Measurements from ENCODE around the gene FHOD1.

Gene FHOD1

DNA sequence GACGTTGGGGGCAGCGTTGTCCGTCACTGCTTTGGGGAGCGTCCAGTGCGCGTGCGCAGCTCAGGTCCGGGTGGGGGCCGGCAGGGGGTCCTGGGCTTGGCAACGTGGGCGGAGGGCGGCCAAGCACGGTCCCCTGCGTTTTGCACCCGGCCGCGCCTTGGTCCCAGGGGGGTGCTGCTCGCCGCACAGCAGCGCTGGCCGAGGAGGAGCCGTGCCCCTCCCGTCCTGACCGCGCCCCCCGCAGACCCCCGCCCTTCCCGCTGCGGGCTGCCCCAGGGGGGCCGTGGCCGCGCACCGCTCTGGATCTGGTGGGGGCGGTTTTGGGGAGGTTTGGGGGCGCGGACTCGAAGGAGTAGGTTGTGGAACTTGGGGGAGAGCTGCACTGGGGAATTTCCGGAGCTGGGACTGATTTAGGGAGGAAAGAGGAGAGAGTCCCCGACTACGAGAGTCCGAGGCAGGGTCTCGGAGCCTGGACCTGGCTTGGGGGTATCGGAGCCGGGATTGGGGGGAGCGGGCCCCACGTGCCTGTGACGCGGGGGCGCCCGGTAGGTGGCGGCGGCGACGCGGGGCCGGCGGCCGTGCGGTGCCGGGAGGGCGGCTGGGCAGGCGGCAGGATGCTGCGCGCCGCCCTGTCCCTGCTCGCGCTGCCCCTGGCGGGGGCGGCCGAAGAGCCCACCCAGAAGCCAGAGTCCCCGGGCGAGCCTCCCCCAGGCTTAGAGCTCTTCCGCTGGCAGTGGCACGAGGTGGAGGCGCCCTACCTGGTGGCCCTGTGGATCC is 1.3 kb upstream of the FHOD1 start, which contains the start of gene SLC9A5:
TSS of gene SLC9A5 (plus strand) at position 579 of the 777 bp plus-strand sequence. CDS start at position 615, 36 bp downstream.
- Histone ChIP-seq H3K4me3 (replicated peaks; ENCODE audit: low read depth, low read length) (peak within 1 kb of the TSS; percentile 51), H3K36me3 (ENCODE audit: control insufficient read depth, insufficient read depth, low read length) (no peaks in the 10 kb centered on the region; the same call in 1 of the 2 replicates), H3K27me3 (replicated peaks; ENCODE audit: control insufficient read depth, insufficient read depth, low read length) (no peaks in the 10 kb centered on the region)
- peak; percentile 69 for DNase-seq (ENCODE audit: extremely low read depth, insufficient read length)
- TF ChIP-seq, protein P1, sequence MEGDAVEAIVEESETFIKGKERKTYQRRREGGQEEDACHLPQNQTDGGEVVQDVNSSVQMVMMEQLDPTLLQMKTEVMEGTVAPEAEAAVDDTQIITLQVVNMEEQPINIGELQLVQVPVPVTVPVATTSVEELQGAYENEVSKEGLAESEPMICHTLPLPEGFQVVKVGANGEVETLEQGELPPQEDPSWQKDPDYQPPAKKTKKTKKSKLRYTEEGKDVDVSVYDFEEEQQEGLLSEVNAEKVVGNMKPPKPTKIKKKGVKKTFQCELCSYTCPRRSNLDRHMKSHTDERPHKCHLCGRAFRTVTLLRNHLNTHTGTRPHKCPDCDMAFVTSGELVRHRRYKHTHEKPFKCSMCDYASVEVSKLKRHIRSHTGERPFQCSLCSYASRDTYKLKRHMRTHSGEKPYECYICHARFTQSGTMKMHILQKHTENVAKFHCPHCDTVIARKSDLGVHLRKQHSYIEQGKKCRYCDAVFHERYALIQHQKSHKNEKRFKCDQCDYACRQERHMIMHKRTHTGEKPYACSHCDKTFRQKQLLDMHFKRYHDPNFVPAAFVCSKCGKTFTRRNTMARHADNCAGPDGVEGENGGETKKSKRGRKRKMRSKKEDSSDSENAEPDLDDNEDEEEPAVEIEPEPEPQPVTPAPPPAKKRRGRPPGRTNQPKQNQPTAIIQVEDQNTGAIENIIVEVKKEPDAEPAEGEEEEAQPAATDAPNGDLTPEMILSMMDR (IDR thresholded peaks at IDR 0.05; ENCODE audit: insufficient read depth, low read length, poor library complexity, severe bottlenecking): no peak

GRCh38 chr16:67248073-67248400 is 756 bp upstream of the FHOD1 start:
- no peak for DNase-seq (ENCODE audit: extremely low read depth, insufficient read length)
- TF ChIP-seq, protein P1 (IDR thresholded peaks at IDR 0.05; ENCODE audit: insufficient read depth, low read length, poor library complexity, severe bottlenecking): no peak
- Histone ChIP-seq H3K27me3 (replicated peaks; ENCODE audit: control insufficient read depth, insufficient read depth, low read length) (no peaks in the 10 kb centered on the region), H3K4me3 (replicated peaks; ENCODE audit: low read depth, low read length) (peak overlapping the region; percentile 51), H3K36me3 (ENCODE audit: control insufficient read depth, insufficient read depth, low read length) (no peaks in the 10 kb centered on the region; the same call in 1 of the 2 replicates)

DNA sequence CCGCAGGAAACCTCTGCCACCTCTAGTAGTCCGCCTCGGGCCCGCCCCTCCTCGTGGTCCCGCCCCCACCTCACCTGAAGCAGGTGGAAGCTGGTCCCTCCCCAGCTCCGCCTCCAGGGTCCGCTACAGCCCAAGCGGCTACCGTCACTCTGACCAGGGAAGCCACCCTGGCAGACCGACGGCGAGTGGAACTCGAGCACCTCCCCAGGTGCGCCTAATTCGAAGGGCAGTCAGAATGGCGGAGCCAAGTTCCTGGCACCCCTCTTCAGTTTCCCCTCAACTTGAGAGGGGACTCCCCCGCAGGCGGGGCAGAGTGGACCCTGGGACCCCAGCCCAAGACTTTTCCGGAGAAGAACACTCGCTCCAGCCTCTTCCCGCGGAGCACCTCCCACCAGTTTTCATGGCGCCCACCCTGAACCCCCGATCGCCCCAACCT is 507 bp downstream of the FHOD1 start:
- no peak for DNase-seq (ENCODE audit: extremely low read depth, insufficient read length)
- Histone ChIP-seq H3K27me3 (replicated peaks; ENCODE audit: control insufficient read depth, insufficient read depth, low read length) (no peaks in the 10 kb centered on the region), H3K4me3 (replicated peaks; ENCODE audit: low read depth, low read length) (peak overlapping the region; percentile 71), H3K36me3 (ENCODE audit: control insufficient read depth, insufficient read depth, low read length) (no peaks in the 10 kb centered on the region)
- TF ChIP-seq, protein P1 (IDR thresholded peaks at IDR 0.05; ENCODE audit: insufficient read depth, low read length, poor library complexity, severe bottlenecking): no peak

GRCh38 chr16:67246081-67246755 is 1.1 kb downstream of the FHOD1 start:
- TF ChIP-seq, protein P1 (IDR thresholded peaks at IDR 0.05; ENCODE audit: insufficient read depth, low read length, poor library complexity, severe bottlenecking): peak; percentile 68
- Histone ChIP-seq H3K36me3 (ENCODE audit: control insufficient read depth, insufficient read depth, low read length) (no peaks in the 10 kb centered on the region; the same call in 1 of the 2 replicates), H3K4me3 (replicated peaks; ENCODE audit: low read depth, low read length) (peak overlapping the region; percentile 71), H3K27me3 (replicated peaks; ENCODE audit: control insufficient read depth, insufficient read depth, low read length) (no peaks in the 10 kb centered on the region)
- DNase-seq (ENCODE audit: extremely low read depth, insufficient read length): peak; percentile 85

GRCh38 chr16:67245674-67246080 is 1.6 kb downstream of the FHOD1 start:
- Histone ChIP-seq H3K27me3 (replicated peaks; ENCODE audit: control insufficient read depth, insufficient read depth, low read length) (no peaks in the 10 kb centered on the region), H3K36me3 (ENCODE audit: control insufficient read depth, insufficient read depth, low read length) (no peaks in the 10 kb centered on the region; the same call in none of the 2 replicates), H3K4me3 (replicated peaks; ENCODE audit: low read depth, low read length) (peak overlapping the region; percentile 71)
- TF ChIP-seq, protein P1 (IDR thresholded peaks at IDR 0.05; ENCODE audit: insufficient read depth, low read length, poor library complexity, severe bottlenecking): no peak
- no peak for DNase-seq (ENCODE audit: extremely low read depth, insufficient read length)
